ENCODE results near the gene POLR1A. TPM values are rescaled to one million over a fixed set of nuclear protein-coding genes. Genes with fewer than 3 reads are reported as not detected.

Gene POLR1A
- total RNA-seq, 1 experiment from 2014 or later: 19.4 TPM

DNA sequence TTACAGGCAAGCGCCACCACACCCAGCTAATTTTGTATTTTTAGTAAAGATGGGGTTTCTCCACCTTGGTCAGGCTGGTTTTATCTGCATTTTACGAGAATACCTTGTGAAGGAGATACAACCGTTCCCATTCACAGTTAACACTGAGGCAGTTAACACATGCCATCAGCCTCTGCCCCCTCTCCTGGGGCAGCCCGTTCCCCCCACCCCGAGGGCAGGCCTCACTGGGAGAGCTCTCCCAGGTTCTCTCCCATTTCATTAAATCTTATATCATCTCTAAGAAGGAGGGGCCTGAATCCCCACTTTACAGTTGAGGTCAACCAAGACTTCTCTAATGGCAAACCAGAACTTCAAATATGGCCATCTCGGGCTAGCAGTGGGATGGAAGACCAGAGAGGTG lies 121.9 kb downstream of the POLR1A start:
- Histone ChIP-seq H3K79me2 (ENCODE audit: low read length) (no peaks in the 10 kb centered on the region), H3K27me3 (ENCODE audit: low read length) (no peaks in the 10 kb centered on the region), H3K9ac (ENCODE audit: low read length) (no peak overlapping the region), H3K27ac (ENCODE audit: low read length) (no peak overlapping the region), H3K4me2 (ENCODE audit: low read depth, low read length, poor library complexity, severe bottlenecking) (no peak overlapping the region), H4K20me1 (ENCODE audit: insufficient read depth, low read depth, low read length) (no peaks in the 10 kb centered on the region), H3K4me3 (ENCODE audit: low read length) (no peak overlapping the region), H3K4me1 (ENCODE audit: low read length) (peaks cover 9% of the 10 kb centered on the region), H3K9me3 (ENCODE audit: low read length) (no peaks in the 10 kb centered on the region), H3K9me2 (replicated peaks; ENCODE audit: insufficient read depth, low read length) (no peaks in the 10 kb centered on the region), H3K36me3 (ENCODE audit: insufficient read depth, low read length) (no peaks in the 10 kb centered on the region), H2AFZ (ENCODE audit: low read length) (no peak overlapping the region)
- no peak for DNase-seq

- Histone ChIP-seq H3K79me2 (ENCODE audit: low read length) (no peaks in the 10 kb centered on the region), H2AFZ (ENCODE audit: low read length) (no peak overlapping the region), H3K36me3 (ENCODE audit: insufficient read depth, low read length) (no peaks in the 10 kb centered on the region), H3K4me1 (ENCODE audit: low read length) (peaks cover 11% of the 10 kb centered on the region), H3K27ac (ENCODE audit: low read length) (no peak overlapping the region), H3K4me2 (ENCODE audit: low read depth, low read length, poor library complexity, severe bottlenecking) (no peak overlapping the region), H4K20me1 (ENCODE audit: insufficient read depth, low read depth, low read length) (no peaks in the 10 kb centered on the region), H3K27me3 (ENCODE audit: low read length) (no peaks in the 10 kb centered on the region), H3K9me2 (replicated peaks; ENCODE audit: insufficient read depth, low read length) (no peaks in the 10 kb centered on the region), H3K4me3 (ENCODE audit: low read length) (no peak overlapping the region), H3K9ac (ENCODE audit: low read length) (no peak overlapping the region), H3K9me3 (ENCODE audit: low read length) (no peaks in the 10 kb centered on the region)
- no peak for DNase-seq
These were observed 124.0 kb downstream of the POLR1A start for GRCh38 chr2:85981579-85982247.

- Histone ChIP-seq H3K4me3 (ENCODE audit: low read length) (no peak overlapping the region), H3K27ac (ENCODE audit: low read length) (no peak overlapping the region), H3K9me3 (ENCODE audit: low read length) (no peaks in the 10 kb centered on the region), H3K9me2 (replicated peaks; ENCODE audit: insufficient read depth, low read length) (no peaks in the 10 kb centered on the region), H3K36me3 (ENCODE audit: insufficient read depth, low read length) (no peaks in the 10 kb centered on the region), H4K20me1 (ENCODE audit: insufficient read depth, low read depth, low read length) (no peaks in the 10 kb centered on the region), H3K27me3 (ENCODE audit: low read length) (0 out of 2 replicates have a peak, but pooled peaks cover 4% of the 10 kb centered on the region), H3K9ac (ENCODE audit: low read length) (no peak overlapping the region), H3K79me2 (ENCODE audit: low read length) (no peaks in the 10 kb centered on the region), H3K4me2 (ENCODE audit: low read depth, low read length, poor library complexity, severe bottlenecking) (peak overlapping the region; percentile 16), H3K4me1 (ENCODE audit: low read length) (peaks cover 11% of the 10 kb centered on the region), H2AFZ (ENCODE audit: low read length) (no peak overlapping the region)
- DNase-seq: peak; percentile 49
These were observed 126.6 kb downstream of the POLR1A start for GRCh38 chr2:85978883-85979780.

DNA sequence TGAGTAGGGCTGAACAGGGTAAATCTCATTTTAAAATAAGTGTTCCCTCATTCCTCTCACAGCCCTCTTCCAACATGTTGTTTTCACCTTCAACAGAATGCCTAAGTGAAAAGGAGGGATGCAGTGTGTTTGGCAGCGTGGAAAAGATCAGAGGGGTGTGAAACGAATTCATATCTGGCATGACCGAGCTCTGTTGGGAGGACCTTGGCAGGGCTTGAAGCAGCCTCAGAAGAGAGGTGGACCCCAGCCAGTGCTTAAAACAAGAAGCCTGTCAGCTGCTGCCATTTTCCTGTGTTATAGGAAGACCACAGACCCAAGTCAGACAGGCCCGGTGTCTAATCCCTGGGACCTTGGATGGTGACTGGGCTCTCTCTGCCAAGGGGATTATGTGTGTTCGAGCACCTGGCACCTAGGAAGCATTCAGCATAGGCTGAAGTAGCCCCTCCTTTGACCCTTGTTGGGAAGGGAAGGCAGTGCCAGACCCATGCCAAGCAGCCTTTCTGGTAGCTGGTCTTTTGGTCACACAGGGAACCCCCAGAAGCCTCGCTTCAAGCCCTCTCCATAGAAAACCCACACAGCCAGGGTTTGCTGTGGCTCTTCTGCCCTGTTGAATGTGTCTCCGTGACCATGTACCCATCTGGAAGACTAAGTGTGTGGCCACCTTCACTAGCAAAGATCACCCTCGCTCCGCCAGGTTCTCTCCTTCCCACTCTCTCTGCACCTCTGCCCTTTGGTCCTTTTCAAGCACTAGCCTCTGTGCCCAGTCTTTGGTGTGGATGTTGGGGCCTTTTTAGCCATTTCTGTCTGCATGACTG lies 129.4 kb downstream of the POLR1A start:
- H3K9ac ChIP-seq (ENCODE audit: low read length): no peak overlapping the region

GRCh38 chr2:85975581-85975980 lies 130.1 kb downstream of the POLR1A start:
- Histone ChIP-seq H3K27ac (ENCODE audit: low read length) (no peak overlapping the region), H3K79me2 (ENCODE audit: low read length) (no peaks in the 10 kb centered on the region), H3K4me3 (ENCODE audit: low read length) (no peak overlapping the region), H2AFZ (ENCODE audit: low read length) (no peak overlapping the region), H3K36me3 (ENCODE audit: insufficient read depth, low read length) (no peaks in the 10 kb centered on the region), H3K4me1 (ENCODE audit: low read length) (peaks cover 11% of the 10 kb centered on the region), H3K9me3 (ENCODE audit: low read length) (no peaks in the 10 kb centered on the region), H3K9ac (ENCODE audit: low read length) (no peak overlapping the region), H3K9me2 (replicated peaks; ENCODE audit: insufficient read depth, low read length) (no peaks in the 10 kb centered on the region), H4K20me1 (ENCODE audit: insufficient read depth, low read depth, low read length) (no peaks in the 10 kb centered on the region), H3K4me2 (ENCODE audit: low read depth, low read length, poor library complexity, severe bottlenecking) (no peak overlapping the region), H3K27me3 (ENCODE audit: low read length) (0 out of 2 replicates have a peak, but pooled peaks cover 4% of the 10 kb centered on the region)
- DNase-seq: no peak

More for the DNA sequence above, 129.4 kb downstream of the POLR1A start:
- no peak for DNase-seq
- Histone ChIP-seq H3K4me1 (ENCODE audit: low read length) (peaks cover 11% of the 10 kb centered on the region), H3K27ac (ENCODE audit: low read length) (no peak overlapping the region), H3K27me3 (ENCODE audit: low read length) (0 out of 2 replicates have a peak, but pooled peaks cover 4% of the 10 kb centered on the region), H3K79me2 (ENCODE audit: low read length) (no peaks in the 10 kb centered on the region), H3K9me3 (ENCODE audit: low read length) (no peaks in the 10 kb centered on the region), H2AFZ (ENCODE audit: low read length) (no peak overlapping the region), H4K20me1 (ENCODE audit: insufficient read depth, low read depth, low read length) (no peaks in the 10 kb centered on the region), H3K9me2 (replicated peaks; ENCODE audit: insufficient read depth, low read length) (no peaks in the 10 kb centered on the region), H3K36me3 (ENCODE audit: insufficient read depth, low read length) (no peaks in the 10 kb centered on the region), H3K4me3 (ENCODE audit: low read length) (no peak overlapping the region), H3K4me2 (ENCODE audit: low read depth, low read length, poor library complexity, severe bottlenecking) (no peak overlapping the region)

DNA sequence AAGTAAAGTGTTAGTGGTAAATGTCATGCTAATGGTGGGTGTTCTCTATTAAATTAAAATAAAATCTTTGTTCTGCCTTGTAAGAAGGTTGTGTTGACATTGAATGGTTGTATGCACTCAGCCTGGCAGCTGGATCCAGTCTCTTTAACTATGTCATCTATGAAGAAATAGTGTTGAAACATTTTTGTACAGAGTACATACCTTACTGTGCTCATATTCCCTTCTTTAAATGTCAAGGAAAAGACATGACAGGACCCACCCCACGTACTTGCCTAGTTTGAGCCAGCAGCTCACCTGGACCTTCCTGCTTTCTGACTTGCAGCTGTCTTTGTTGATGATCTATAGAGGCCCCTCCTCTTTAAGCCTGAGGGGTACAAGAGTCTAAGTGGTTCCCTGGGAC lies 131.3 kb downstream of the POLR1A start:
- peaks cover 8% of the 10 kb centered on the region for H3K4me1 ChIP-seq (ENCODE audit: low read length)
- no peak overlapping the region for H3K9ac ChIP-seq (ENCODE audit: low read length)
- no peak overlapping the region for H3K4me3 ChIP-seq (ENCODE audit: low read length)
- H3K36me3 ChIP-seq (ENCODE audit: insufficient read depth, low read length): no peaks in the 10 kb centered on the region
- no peaks in the 10 kb centered on the region for H3K9me3 ChIP-seq (ENCODE audit: low read length)
- no peak overlapping the region for H3K27ac ChIP-seq (ENCODE audit: low read length)
- no peak overlapping the region for H2AFZ ChIP-seq (ENCODE audit: low read length)
- no peaks in the 10 kb centered on the region for H3K9me2 ChIP-seq (replicated peaks; ENCODE audit: insufficient read depth, low read length)
- 0 out of 2 replicates have a peak, but pooled peaks cover 4% of the 10 kb centered on the region for H3K27me3 ChIP-seq (ENCODE audit: low read length)
- no peaks in the 10 kb centered on the region for H4K20me1 ChIP-seq (ENCODE audit: insufficient read depth, low read depth, low read length)
- no peak for DNase-seq
- no peaks in the 10 kb centered on the region for H3K79me2 ChIP-seq (ENCODE audit: low read length)
- H3K4me2 ChIP-seq (ENCODE audit: low read depth, low read length, poor library complexity, severe bottlenecking): no peak overlapping the region

DNA sequence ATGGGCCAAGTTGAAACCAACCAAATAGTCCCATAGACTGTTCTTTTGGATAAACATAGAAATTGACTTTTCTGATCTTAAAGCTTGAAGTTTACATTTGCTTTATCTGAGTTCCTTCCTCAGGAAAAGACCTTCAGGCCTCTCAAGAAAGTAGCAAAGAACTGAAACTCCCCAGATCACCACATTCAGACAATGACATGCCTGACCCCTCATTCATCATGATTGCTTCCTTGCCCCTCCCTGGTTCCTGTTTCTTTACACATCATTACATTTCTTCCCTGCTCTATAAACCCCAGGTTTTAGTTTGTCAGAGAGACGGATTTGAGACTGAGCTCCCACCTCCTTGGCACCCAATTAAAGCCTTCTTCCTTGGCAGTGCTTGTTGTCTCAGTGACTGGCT lies 133.3 kb downstream of the POLR1A start:
- H3K27me3 ChIP-seq (ENCODE audit: low read length): 0 out of 2 replicates have a peak, but pooled peaks cover 4% of the 10 kb centered on the region

More for the DNA sequence above, 133.3 kb downstream of the POLR1A start:
- H3K4me3 ChIP-seq (ENCODE audit: low read length): no peak overlapping the region
- no peaks in the 10 kb centered on the region for H3K36me3 ChIP-seq (ENCODE audit: insufficient read depth, low read length)
- no peak overlapping the region for H2AFZ ChIP-seq (ENCODE audit: low read length)
- no peak overlapping the region for H3K27ac ChIP-seq (ENCODE audit: low read length)
- no peaks in the 10 kb centered on the region for H4K20me1 ChIP-seq (ENCODE audit: insufficient read depth, low read depth, low read length)
- H3K9me2 ChIP-seq (replicated peaks; ENCODE audit: insufficient read depth, low read length): no peaks in the 10 kb centered on the region
- H3K9ac ChIP-seq (ENCODE audit: low read length): no peak overlapping the region
- no peaks in the 10 kb centered on the region for H3K4me1 ChIP-seq (ENCODE audit: low read length)
- no peak for DNase-seq
- H3K9me3 ChIP-seq (ENCODE audit: low read length): no peaks in the 10 kb centered on the region
- H3K4me2 ChIP-seq (ENCODE audit: low read depth, low read length, poor library complexity, severe bottlenecking): no peak overlapping the region
- no peaks in the 10 kb centered on the region for H3K79me2 ChIP-seq (ENCODE audit: low read length)
